ENCODE measurements around the gene NPTX1. TPM values are rescaled to one million over a fixed set of nuclear protein-coding genes. Genes with fewer than 3 reads are reported as not detected.

Gene NPTX1
- total RNA-seq, 4 donors from 2014 or later = 1.1 to 2.6 (median 2.3) TPM

- DNase-seq (ENCODE audit: low spot score in 2 of 2) = no peak
- 91 to 95% methylated on average over 21 to 28 of the region's 33 CpGs for WGBS, 2 donors
- intact Hi-C loops (cut with DNase I; ENCODE audit: low total_unique reads) = loop anchor here (5.0 kb wide), 1 partner anchor 148 kb away; no protein-coding TSS in a partner anchor
- H3K4me3 ChIP-seq (ENCODE audit: low read depth, poor library complexity, severe bottlenecking) = no peak overlapping the region
- TF ChIP-seq, protein P1, sequence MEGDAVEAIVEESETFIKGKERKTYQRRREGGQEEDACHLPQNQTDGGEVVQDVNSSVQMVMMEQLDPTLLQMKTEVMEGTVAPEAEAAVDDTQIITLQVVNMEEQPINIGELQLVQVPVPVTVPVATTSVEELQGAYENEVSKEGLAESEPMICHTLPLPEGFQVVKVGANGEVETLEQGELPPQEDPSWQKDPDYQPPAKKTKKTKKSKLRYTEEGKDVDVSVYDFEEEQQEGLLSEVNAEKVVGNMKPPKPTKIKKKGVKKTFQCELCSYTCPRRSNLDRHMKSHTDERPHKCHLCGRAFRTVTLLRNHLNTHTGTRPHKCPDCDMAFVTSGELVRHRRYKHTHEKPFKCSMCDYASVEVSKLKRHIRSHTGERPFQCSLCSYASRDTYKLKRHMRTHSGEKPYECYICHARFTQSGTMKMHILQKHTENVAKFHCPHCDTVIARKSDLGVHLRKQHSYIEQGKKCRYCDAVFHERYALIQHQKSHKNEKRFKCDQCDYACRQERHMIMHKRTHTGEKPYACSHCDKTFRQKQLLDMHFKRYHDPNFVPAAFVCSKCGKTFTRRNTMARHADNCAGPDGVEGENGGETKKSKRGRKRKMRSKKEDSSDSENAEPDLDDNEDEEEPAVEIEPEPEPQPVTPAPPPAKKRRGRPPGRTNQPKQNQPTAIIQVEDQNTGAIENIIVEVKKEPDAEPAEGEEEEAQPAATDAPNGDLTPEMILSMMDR (IDR thresholded peaks at IDR 0.05) = no peak
- TF ChIP-seq POLR2A (IDR thresholded peaks at IDR 0.05) = no peak
Measured at GRCh38 chr17:80429356-80430275, 46.8 kb downstream of the NPTX1 start.

- intact Hi-C loops (cut with DNase I; ENCODE audit: low total_unique reads) = loop anchor here (5.0 kb wide), 1 partner anchor 149 kb away; no protein-coding TSS in a partner anchor
- DNase-seq (ENCODE audit: low spot score in 2 of 2) = no peak
- WGBS, 2 donors = 88% methylated on average over 11 of the region's 11 CpGs
- TF ChIP-seq, protein P1 (IDR thresholded peaks at IDR 0.05) = no peak
- H3K4me3 ChIP-seq (ENCODE audit: low read depth, poor library complexity, severe bottlenecking) = no peak overlapping the region
Measured at GRCh38 chr17:80428796-80429195, 47.6 kb downstream of the NPTX1 start.

- no peak for TF ChIP-seq POLR2A (IDR thresholded peaks at IDR 0.05)
- TF ChIP-seq, protein P1 (IDR thresholded peaks at IDR 0.05) = no peak
- no peak for DNase-seq (ENCODE audit: low spot score in 2 of 2)
- intact Hi-C loops (cut with DNase I; ENCODE audit: low total_unique reads) = loop anchor here (5.0 kb wide), 1 partner anchor 149 kb away; no protein-coding TSS in a partner anchor
- WGBS, 2 donors = 89 to 90% methylated on average over 6 to 8 of the region's 12 CpGs
- H3K4me3 ChIP-seq (ENCODE audit: low read depth, poor library complexity, severe bottlenecking) = no peak overlapping the region
Measured at GRCh38 chr17:80428363-80428762, 48.0 kb downstream of the NPTX1 start.

DNA sequence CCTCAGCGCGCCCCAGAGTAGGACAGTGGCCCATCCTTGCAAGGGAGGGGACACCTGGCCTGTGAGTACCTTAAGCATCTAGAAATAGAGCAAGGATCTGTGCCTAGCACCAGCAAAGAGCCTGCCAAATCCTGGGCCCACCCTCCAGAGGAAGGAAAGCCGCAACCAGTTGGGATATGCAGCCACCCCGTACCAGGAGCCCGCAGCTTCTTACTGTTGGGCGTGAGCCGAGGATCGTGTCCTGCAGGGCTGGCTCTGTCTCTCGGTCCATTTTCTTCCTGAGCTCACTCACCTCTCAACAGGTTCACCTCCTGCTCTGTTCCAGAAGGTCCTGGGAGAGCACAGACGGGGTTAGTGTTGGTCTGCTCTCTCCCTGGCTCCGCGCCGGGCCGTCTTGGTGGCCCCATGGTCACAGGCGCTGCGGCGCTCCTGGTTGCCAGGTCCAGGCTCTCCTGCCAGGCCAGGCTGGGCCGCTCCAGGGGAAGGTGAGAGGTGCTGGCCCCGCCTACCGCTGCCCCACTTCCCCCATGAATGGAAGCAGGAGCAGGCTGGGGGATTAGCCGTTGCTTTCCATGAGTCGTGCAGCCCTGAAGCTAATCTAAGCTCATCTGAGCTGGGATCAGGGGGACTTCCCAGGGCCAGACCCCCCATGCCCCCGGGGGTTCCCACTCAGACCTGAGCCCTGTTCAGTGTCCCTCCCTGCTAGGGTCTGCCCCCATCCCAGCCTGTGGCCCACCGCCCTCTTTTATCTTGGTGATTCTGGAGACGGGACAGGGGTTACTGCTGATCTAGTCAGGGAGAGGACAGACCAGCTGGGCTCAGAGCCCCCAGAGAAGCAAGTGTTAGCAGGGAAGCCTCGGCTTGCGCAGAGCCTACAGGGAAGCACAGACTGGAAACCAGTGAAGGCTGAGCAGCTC, 48.8 kb downstream of the NPTX1 start:
- 91 to 95% methylated on average over 26 of the region's 27 CpGs for whole genome bisulfite sequencing, 2 donors
- no peak overlapping the region for H3K4me3 ChIP-seq (ENCODE audit: low read depth, poor library complexity, severe bottlenecking)
- no peak for DNase-seq (ENCODE audit: low spot score in 2 of 2)
- intact Hi-C loops (cut with DNase I; ENCODE audit: low total_unique reads) = loop anchor here (5.0 kb wide), 1 partner anchor 150 kb away; no protein-coding TSS in a partner anchor
- TF ChIP-seq POLR2A (IDR thresholded peaks at IDR 0.05) = no peak
- TF ChIP-seq, protein P1 (IDR thresholded peaks at IDR 0.05) = no peak

GRCh38 chr17:80426671-80427326, 49.6 kb downstream of the NPTX1 start:
- no peak overlapping the region for H3K4me3 ChIP-seq (ENCODE audit: low read depth, poor library complexity, severe bottlenecking)
- intact Hi-C loops (cut with DNase I; ENCODE audit: low total_unique reads) = loop anchor here (5.0 kb wide), 1 partner anchor 151 kb away; no protein-coding TSS in a partner anchor
- TF ChIP-seq POLR2A (IDR thresholded peaks at IDR 0.05) = no peak
- TF ChIP-seq, protein P1 (IDR thresholded peaks at IDR 0.05) = peak in 1 of 3 donors; percentile 74
- DNase-seq (ENCODE audit: low spot score in 2 of 2) = peak; percentile 30 to 92
- 33 to 43% methylated on average over 21 to 22 of the region's 24 CpGs for WGBS, 2 donors

Data from lower leg skin (tissue), 4 donors.